Measurements from ENCODE around the gene PLAAT4.

DNA sequence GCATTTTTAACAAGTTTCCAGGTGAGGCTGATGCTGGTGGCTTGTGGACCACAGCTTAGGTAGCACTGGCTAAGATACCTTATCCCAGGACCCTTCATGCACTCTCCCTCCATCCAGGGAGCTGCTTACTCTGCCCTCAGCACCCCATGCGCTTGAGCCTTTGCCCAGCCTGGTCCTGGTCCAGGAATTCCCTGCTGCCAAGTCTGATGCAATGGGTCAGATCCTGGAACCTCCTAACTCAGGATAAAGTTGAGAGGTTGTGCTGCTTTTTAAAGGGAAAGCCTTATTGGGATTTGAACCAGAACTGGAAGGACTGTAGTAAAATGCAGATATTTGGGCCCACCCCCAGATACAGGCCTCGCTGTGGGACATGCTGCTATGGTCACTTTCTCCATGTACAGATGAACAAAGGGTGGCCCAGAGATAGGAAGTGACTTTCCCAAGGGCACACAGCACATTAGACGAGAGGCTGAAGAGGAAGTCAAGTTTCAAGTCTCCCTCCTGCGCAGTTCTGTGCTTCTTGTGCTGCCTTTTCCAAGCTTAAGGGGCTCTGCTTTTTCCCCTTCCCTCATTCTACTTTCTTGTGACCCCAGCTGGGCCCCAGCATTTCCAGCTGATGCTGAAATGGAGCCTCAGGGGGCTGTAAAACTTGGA is 31.5 kb upstream of the PLAAT4 start:
- TF ChIP-seq, protein P1, sequence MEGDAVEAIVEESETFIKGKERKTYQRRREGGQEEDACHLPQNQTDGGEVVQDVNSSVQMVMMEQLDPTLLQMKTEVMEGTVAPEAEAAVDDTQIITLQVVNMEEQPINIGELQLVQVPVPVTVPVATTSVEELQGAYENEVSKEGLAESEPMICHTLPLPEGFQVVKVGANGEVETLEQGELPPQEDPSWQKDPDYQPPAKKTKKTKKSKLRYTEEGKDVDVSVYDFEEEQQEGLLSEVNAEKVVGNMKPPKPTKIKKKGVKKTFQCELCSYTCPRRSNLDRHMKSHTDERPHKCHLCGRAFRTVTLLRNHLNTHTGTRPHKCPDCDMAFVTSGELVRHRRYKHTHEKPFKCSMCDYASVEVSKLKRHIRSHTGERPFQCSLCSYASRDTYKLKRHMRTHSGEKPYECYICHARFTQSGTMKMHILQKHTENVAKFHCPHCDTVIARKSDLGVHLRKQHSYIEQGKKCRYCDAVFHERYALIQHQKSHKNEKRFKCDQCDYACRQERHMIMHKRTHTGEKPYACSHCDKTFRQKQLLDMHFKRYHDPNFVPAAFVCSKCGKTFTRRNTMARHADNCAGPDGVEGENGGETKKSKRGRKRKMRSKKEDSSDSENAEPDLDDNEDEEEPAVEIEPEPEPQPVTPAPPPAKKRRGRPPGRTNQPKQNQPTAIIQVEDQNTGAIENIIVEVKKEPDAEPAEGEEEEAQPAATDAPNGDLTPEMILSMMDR (conservative IDR thresholded peaks at IDR 0.05): no peak
- no peak for TF ChIP-seq ZFX (IDR thresholded peaks at IDR 0.05)

Data from C4-2B (cell line).